Measurements from ENCODE around the gene SRD5A3. TPM values are rescaled to one million over a fixed set of nuclear protein-coding genes. Genes with fewer than 3 reads are reported as not detected.

Gene SRD5A3
- total and polyA plus RNA-seq, 2 donors (not counting 3 experiments of a cell fraction or from before 2014, with no cell fraction given) = 23.6 to 24.3 TPM

GRCh38 chr4:55351824-55352223, 5.8 kb downstream of the SRD5A3 start:
- no peak overlapping the region for H3K27ac ChIP-seq (ENCODE audit: insufficient read depth, low read depth, low read length)
- POLR2A ChIA-PET = no interaction called here
- no peaks in the 10 kb centered on the region for H4K20me1 ChIP-seq (replicated peaks; ENCODE audit: control insufficient read depth, extremely low read depth, insufficient read depth, low read length)
- CTCF ChIA-PET = interaction anchor here (1.4 kb wide), 1 partner anchor 380 kb away, joined by 5 read pairs; no protein-coding TSS in a partner anchor
- H3K9me1 ChIP-seq (replicated peaks; ENCODE audit: control insufficient read depth, extremely low read depth, insufficient read depth, low read length) = no peaks in the 10 kb centered on the region
- dilution Hi-C loops (cut with MboI; ENCODE audit: extremely low pct_ligation_motif_present, low sequenced_read_pairs) = no loop called here
- BruUV-seq (replicated peaks) = no TSS peak
- FAIRE-seq = no peak
- no peak overlapping the region for H3K4me3 ChIP-seq (replicated peaks in 1 of 3; ENCODE audit: insufficient read depth in 1 of 3, low read depth in 1 of 3, low read length in 3 of 3)
- H3K79me2 ChIP-seq (ENCODE audit: control insufficient read depth, insufficient read depth, low read length) = no peaks in the 10 kb centered on the region
- H3K4me1 ChIP-seq (ENCODE audit: control insufficient read depth, extremely low read depth, insufficient read depth, low read length) = peaks cover 7% of the 10 kb centered on the region
- no peak for DNase-seq (ENCODE audit: low read depth, low spot score)
- intact Hi-C loops (cut with micrococcal nuclease) = no loop called here
- no peak overlapping the region for H3K4me2 ChIP-seq (ENCODE audit: insufficient read depth, low read length)
- no peaks in the 10 kb centered on the region for H3K27me3 ChIP-seq (ENCODE audit: control insufficient read depth in 2 of 2, insufficient read depth in 2 of 2, low read length in 2 of 2)
- no peaks in the 10 kb centered on the region for H3K9me3 ChIP-seq (replicated peaks; ENCODE audit: control insufficient read depth, insufficient read depth, low read length)
- no peak overlapping the region for H2AFZ ChIP-seq (ENCODE audit: low read depth, low read length)
- H3K9ac ChIP-seq (replicated peaks; ENCODE audit: extremely low read depth, insufficient read depth, low read length) = no peak overlapping the region
- H3K36me3 ChIP-seq (ENCODE audit: control insufficient read depth in 2 of 2, extremely low read depth in 1 of 2, insufficient read depth in 2 of 2, low read length in 2 of 2) = no peaks in the 10 kb centered on the region
- TF ChIP-seq POLR2AphosphoS5 (IDR thresholded peaks at IDR 0.05; ENCODE audit: insufficient read depth, low read depth, low read length) (no peak), POLR2A (IDR thresholded peaks at IDR 0.05; ENCODE audit: low read depth, low read length) (no peak)
- TF ChIP-seq, protein P1, sequence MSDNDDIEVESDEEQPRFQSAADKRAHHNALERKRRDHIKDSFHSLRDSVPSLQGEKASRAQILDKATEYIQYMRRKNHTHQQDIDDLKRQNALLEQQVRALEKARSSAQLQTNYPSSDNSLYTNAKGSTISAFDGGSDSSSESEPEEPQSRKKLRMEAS (IDR thresholded peaks at IDR 0.05; ENCODE audit: insufficient read depth, insufficient read length) = no peak

DNA sequence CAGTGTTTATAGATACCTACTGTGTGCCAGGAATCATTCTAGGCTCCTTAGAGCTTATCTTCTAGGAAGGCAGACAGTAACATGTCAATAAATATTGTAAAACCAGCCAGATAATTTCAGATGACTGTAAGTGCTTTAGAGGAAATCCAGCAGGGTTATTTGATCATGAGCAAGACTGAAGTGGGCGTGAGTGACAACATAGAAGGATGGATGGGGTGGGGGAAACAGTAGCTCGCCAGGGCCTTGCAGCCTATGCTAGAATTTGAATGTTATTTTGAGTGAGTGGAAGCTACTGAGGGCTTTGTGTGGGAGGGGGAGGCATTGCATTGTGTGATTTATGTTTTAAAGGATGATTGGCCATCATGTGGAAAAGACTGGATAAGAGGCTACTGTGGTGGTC, 6.7 kb downstream of the SRD5A3 start:
- POLR2A ChIA-PET = interaction anchor here (0.9 kb wide), 1 partner anchor 43 kb away, joined by 3 read pairs; the partner anchor contains the start of gene TMEM165
- no peaks in the 10 kb centered on the region for H3K36me3 ChIP-seq (ENCODE audit: control insufficient read depth in 2 of 2, extremely low read depth in 1 of 2, insufficient read depth in 2 of 2, low read length in 2 of 2)
- H3K9me3 ChIP-seq (replicated peaks; ENCODE audit: control insufficient read depth, insufficient read depth, low read length) = no peaks in the 10 kb centered on the region
- dilution Hi-C loops (cut with MboI; ENCODE audit: extremely low pct_ligation_motif_present, low sequenced_read_pairs) = no loop called here
- no peaks in the 10 kb centered on the region for H3K9me1 ChIP-seq (replicated peaks; ENCODE audit: control insufficient read depth, extremely low read depth, insufficient read depth, low read length)
- TF ChIP-seq FOS (IDR thresholded peaks at IDR 0.05; ENCODE audit: borderline replicate concordance, insufficient read depth, low read length) = no peak
- TF ChIP-seq MYC (IDR thresholded peaks at IDR 0.05; ENCODE audit: low read depth, low read length) = no peak
- TF ChIP-seq JUN (IDR thresholded peaks at IDR 0.05; ENCODE audit: borderline replicate concordance, insufficient read depth, insufficient read length, low read depth) = no peak
- no peak for TF ChIP-seq POLR2AphosphoS5 (IDR thresholded peaks at IDR 0.05; ENCODE audit: insufficient read depth, low read depth, low read length)
- TF ChIP-seq EZH2 (IDR thresholded peaks at IDR 0.05; ENCODE audit: borderline replicate concordance, low read depth, low read length, severe bottlenecking) = no peak
- no peak for TF ChIP-seq GATA2 (IDR thresholded peaks at IDR 0.05; ENCODE audit: insufficient read depth, insufficient read length, low read depth, low read length)
- TF ChIP-seq, protein P2, sequence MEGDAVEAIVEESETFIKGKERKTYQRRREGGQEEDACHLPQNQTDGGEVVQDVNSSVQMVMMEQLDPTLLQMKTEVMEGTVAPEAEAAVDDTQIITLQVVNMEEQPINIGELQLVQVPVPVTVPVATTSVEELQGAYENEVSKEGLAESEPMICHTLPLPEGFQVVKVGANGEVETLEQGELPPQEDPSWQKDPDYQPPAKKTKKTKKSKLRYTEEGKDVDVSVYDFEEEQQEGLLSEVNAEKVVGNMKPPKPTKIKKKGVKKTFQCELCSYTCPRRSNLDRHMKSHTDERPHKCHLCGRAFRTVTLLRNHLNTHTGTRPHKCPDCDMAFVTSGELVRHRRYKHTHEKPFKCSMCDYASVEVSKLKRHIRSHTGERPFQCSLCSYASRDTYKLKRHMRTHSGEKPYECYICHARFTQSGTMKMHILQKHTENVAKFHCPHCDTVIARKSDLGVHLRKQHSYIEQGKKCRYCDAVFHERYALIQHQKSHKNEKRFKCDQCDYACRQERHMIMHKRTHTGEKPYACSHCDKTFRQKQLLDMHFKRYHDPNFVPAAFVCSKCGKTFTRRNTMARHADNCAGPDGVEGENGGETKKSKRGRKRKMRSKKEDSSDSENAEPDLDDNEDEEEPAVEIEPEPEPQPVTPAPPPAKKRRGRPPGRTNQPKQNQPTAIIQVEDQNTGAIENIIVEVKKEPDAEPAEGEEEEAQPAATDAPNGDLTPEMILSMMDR (IDR thresholded peaks at IDR 0.05; ENCODE audit: extremely low read depth in 1 of 2, insufficient read depth in 1 of 2, low read depth in 1 of 2, low read length in 2 of 2) = no peak
- TF ChIP-seq POLR2A (IDR thresholded peaks at IDR 0.05; ENCODE audit: low read depth, low read length) = no peak
- TF ChIP-seq, protein P1 (IDR thresholded peaks at IDR 0.05; ENCODE audit: insufficient read depth, insufficient read length) = no peak
- intact Hi-C loops (cut with micrococcal nuclease) = no loop called here
- H3K79me2 ChIP-seq (ENCODE audit: control insufficient read depth, insufficient read depth, low read length) = no peaks in the 10 kb centered on the region
- H3K27me3 ChIP-seq (ENCODE audit: control insufficient read depth in 2 of 2, insufficient read depth in 2 of 2, low read length in 2 of 2) = no peaks in the 10 kb centered on the region
- peaks cover 5% of the 10 kb centered on the region for H3K4me1 ChIP-seq (ENCODE audit: control insufficient read depth, extremely low read depth, insufficient read depth, low read length)
- no peaks in the 10 kb centered on the region for H4K20me1 ChIP-seq (replicated peaks; ENCODE audit: control insufficient read depth, extremely low read depth, insufficient read depth, low read length)
- no peak overlapping the region for H3K9ac ChIP-seq (replicated peaks; ENCODE audit: extremely low read depth, insufficient read depth, low read length)
- DNase-seq (ENCODE audit: low read depth, low spot score) (no peak), FAIRE-seq (no peak)
- no peak overlapping the region for H3K4me3 ChIP-seq (replicated peaks in 1 of 3; ENCODE audit: insufficient read depth in 1 of 3, low read depth in 1 of 3, low read length in 3 of 3)
- H3K4me2 ChIP-seq (ENCODE audit: insufficient read depth, low read length) = no peak overlapping the region
- no peak overlapping the region for H2AFZ ChIP-seq (ENCODE audit: low read depth, low read length)
- CTCF ChIA-PET = interaction anchor here (1.4 kb wide), 1 partner anchor 381 kb away, joined by 5 read pairs; no protein-coding TSS in a partner anchor
- no peak overlapping the region for H3K27ac ChIP-seq (ENCODE audit: insufficient read depth, low read depth, low read length)
- no TSS peak for BruUV-seq (replicated peaks)
